ENCODE data around the gene SLC39A8.

DNA sequence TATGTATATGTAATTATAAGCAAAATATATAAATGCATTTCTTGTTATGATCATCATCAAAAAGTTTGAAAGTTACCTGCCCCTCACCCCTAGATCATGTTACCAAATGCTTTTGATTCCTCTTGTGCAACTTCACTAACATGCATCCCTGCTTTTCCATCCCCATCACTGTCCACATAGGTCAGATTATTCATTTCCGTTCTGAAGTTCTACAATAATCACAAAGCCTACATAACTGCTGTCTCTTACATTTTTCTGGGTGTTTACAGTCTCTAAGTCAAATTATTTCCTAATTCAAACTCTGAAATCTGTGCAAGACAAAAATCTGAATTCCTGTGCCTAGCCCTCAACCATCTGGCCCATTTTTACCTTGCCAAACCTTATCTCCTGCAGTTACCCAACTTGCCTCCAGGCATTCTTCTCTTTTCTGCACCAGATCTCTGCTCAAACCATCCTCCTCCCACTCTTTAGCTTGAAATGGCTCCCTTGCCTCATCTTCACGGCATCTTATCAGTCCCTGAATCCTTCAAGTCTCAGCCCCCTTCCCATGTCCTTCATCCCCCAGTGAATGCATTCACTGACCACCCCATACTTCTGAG is 42.4 kb upstream of the SLC39A8 start:
- TF ChIP-seq, protein P1, sequence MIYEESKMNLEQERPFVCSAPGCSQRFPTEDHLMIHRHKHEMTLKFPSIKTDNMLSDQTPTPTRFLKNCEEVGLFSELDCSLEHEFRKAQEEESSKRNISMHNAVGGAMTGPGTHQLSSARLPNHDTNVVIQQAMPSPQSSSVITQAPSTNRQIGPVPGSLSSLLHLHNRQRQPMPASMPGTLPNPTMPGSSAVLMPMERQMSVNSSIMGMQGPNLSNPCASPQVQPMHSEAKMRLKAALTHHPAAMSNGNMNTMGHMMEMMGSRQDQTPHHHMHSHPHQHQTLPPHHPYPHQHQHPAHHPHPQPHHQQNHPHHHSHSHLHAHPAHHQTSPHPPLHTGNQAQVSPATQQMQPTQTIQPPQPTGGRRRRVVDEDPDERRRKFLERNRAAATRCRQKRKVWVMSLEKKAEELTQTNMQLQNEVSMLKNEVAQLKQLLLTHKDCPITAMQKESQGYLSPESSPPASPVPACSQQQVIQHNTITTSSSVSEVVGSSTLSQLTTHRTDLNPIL (CRISPR knock-in tag; IDR thresholded peaks at IDR 0.05; ENCODE audit: low read depth): no peak
- TF ChIP-seq, protein P2, sequence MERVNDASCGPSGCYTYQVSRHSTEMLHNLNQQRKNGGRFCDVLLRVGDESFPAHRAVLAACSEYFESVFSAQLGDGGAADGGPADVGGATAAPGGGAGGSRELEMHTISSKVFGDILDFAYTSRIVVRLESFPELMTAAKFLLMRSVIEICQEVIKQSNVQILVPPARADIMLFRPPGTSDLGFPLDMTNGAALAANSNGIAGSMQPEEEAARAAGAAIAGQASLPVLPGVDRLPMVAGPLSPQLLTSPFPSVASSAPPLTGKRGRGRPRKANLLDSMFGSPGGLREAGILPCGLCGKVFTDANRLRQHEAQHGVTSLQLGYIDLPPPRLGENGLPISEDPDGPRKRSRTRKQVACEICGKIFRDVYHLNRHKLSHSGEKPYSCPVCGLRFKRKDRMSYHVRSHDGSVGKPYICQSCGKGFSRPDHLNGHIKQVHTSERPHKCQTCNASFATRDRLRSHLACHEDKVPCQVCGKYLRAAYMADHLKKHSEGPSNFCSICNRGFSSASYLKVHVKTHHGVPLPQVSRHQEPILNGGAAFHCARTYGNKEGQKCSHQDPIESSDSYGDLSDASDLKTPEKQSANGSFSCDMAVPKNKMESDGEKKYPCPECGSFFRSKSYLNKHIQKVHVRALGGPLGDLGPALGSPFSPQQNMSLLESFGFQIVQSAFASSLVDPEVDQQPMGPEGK (CRISPR knock-in tag; IDR thresholded peaks at IDR 0.05; ENCODE audit: borderline replicate concordance): no peak
- TF ChIP-seq ZFP3 (CRISPR knock-in tag; IDR thresholded peaks at IDR 0.05) (no peak), ZNF565 (CRISPR knock-in tag; conservative IDR thresholded peaks at IDR 0.05; ENCODE audit: low read depth) (no peak)
